Peyer's patch (tissue), 4 donors: ENCODE results near the gene CUBN. TPM values are rescaled to one million over a fixed set of nuclear protein-coding genes. Genes with fewer than 3 reads are reported as not detected.

Source experiments
- DNase-seq, 3 donors: peaks; one replicate each; pipeline ENCODE4 v3.0.0-alpha.2; 2017 to 2019
- H3K27ac ChIP-seq, 4 donors: fragments of 200-600 bp; sonication (generic); one replicate each; pipeline ENCODE4 v1.5.1; 2016 to 2019
- H3K27me3 ChIP-seq, 2 donors: fragments of 200-600 bp; sonication (generic); one replicate each; pipeline ENCODE4 v1.5.1; 2019
- H3K36me3 ChIP-seq, 3 donors: fragments of 200-600 bp; sonication (generic); one replicate each; pipeline ENCODE4 v1.5.1; 2016 to 2019
- H3K4me1 ChIP-seq, 4 donors: fragments of 200-600 bp; sonication (generic); one replicate each; pipeline ENCODE4 v1.5.1; 2016 to 2019
- H3K4me3 ChIP-seq, 4 donors: fragments of 200-600 bp; sonication (generic); 1 replicate in 3 of 4; 2 replicates in 1 of 4; pipeline ENCODE4 v1.5.1; 2016 to 2019; ENCODE audit warnings: mild to moderate bottlenecking in 1 of 4
- H3K9me3 ChIP-seq, 4 donors: fragments of 200-600 bp; sonication (generic); one replicate each; pipeline ENCODE4 v1.5.1; 2016 to 2019; ENCODE audit warnings: mild to moderate bottlenecking in 1 of 4
- POLR2A ChIP-seq, 2 donors: fragments of 450-650 bp; IDR thresholded peaks; one replicate each; pipeline ENCODE4 v1.5.1; 2017; ENCODE audit warnings: antibody characterized with exemption in 2 of 2, mild to moderate bottlenecking in 2 of 2, moderate library complexity in 2 of 2
- total RNA-seq, 4 donors: library from RNA; depleted of rRNA; stranded (reverse); fragments of >200 nt; gene quantifications; one replicate each; pipeline ENCODE4 v1.1.0, GENCODE V29; 2016
- TF ChIP-seq, protein P1 (sequence below), 6 experiments: fragments of 450-650 bp in 4 of 6; fragments of 200-600 bp in 2 of 6; sonication (generic) in 1 of 6; IDR thresholded peaks; one replicate each; pipeline ENCODE4 v1.5.1; 2017 to 2019; ENCODE audit warnings: antibody characterized with exemption in 6 of 6, mild to moderate bottlenecking in 3 of 6, moderate library complexity in 1 of 6

CUBN gene
- total RNA-seq, 4 donors from 2014 or later = 2.5 to 329 (median 126) TPM

GRCh38 chr10:16853201-16853600 lies 276.4 kb downstream of the CUBN start:
- Histone ChIP-seq H3K27me3 (no peaks in the 10 kb centered on the region), H3K27ac (no peak overlapping the region), H3K9me3 (no peaks in the 10 kb centered on the region), H3K4me1 (no peaks in the 10 kb centered on the region), H3K36me3 (no peaks in the 10 kb centered on the region), H3K4me3 (no peak overlapping the region)
- no peak for TF ChIP-seq POLR2A (IDR thresholded peaks at IDR 0.05)
- TF ChIP-seq, protein P1, sequence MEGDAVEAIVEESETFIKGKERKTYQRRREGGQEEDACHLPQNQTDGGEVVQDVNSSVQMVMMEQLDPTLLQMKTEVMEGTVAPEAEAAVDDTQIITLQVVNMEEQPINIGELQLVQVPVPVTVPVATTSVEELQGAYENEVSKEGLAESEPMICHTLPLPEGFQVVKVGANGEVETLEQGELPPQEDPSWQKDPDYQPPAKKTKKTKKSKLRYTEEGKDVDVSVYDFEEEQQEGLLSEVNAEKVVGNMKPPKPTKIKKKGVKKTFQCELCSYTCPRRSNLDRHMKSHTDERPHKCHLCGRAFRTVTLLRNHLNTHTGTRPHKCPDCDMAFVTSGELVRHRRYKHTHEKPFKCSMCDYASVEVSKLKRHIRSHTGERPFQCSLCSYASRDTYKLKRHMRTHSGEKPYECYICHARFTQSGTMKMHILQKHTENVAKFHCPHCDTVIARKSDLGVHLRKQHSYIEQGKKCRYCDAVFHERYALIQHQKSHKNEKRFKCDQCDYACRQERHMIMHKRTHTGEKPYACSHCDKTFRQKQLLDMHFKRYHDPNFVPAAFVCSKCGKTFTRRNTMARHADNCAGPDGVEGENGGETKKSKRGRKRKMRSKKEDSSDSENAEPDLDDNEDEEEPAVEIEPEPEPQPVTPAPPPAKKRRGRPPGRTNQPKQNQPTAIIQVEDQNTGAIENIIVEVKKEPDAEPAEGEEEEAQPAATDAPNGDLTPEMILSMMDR (IDR thresholded peaks at IDR 0.05) = peak in 3 of 6 experiments; percentile 4 to 25 (median 22)
- DNase-seq = no peak

- no peak overlapping the region for H3K27ac ChIP-seq
- no peaks in the 10 kb centered on the region for H3K9me3 ChIP-seq
- H3K36me3 ChIP-seq = no peaks in the 10 kb centered on the region
- no peaks in the 10 kb centered on the region for H3K4me1 ChIP-seq
- no peak overlapping the region for H3K4me3 ChIP-seq
- no peak for DNase-seq
- no peaks in the 10 kb centered on the region for H3K27me3 ChIP-seq
- TF ChIP-seq, protein P1 (IDR thresholded peaks at IDR 0.05) = no peak
- TF ChIP-seq POLR2A (IDR thresholded peaks at IDR 0.05) = no peak
Measured at GRCh38 chr10:16852624-16853023, 277.0 kb downstream of the CUBN start.

- Histone ChIP-seq H3K36me3 (no peaks in the 10 kb centered on the region), H3K4me1 (no peaks in the 10 kb centered on the region), H3K4me3 (no peak overlapping the region), H3K27ac (no peak overlapping the region), H3K9me3 (no peaks in the 10 kb centered on the region), H3K27me3 (no peaks in the 10 kb centered on the region)
- no peak for DNase-seq
- no peak for TF ChIP-seq POLR2A (IDR thresholded peaks at IDR 0.05)
- TF ChIP-seq, protein P1 (IDR thresholded peaks at IDR 0.05) = no peak
Measured at GRCh38 chr10:16848562-16849154, 281.0 kb downstream of the CUBN start.

GRCh38 chr10:16847644-16848043 lies 282.0 kb downstream of the CUBN start:
- H3K9me3 ChIP-seq = no peaks in the 10 kb centered on the region
- TF ChIP-seq POLR2A (IDR thresholded peaks at IDR 0.05) = no peak
- TF ChIP-seq, protein P1 (IDR thresholded peaks at IDR 0.05) = no peak
- no peak for DNase-seq
- no peak overlapping the region for H3K4me3 ChIP-seq
- no peak overlapping the region for H3K27ac ChIP-seq
- H3K27me3 ChIP-seq = no peaks in the 10 kb centered on the region
- no peaks in the 10 kb centered on the region for H3K4me1 ChIP-seq
- no peaks in the 10 kb centered on the region for H3K36me3 ChIP-seq

DNA sequence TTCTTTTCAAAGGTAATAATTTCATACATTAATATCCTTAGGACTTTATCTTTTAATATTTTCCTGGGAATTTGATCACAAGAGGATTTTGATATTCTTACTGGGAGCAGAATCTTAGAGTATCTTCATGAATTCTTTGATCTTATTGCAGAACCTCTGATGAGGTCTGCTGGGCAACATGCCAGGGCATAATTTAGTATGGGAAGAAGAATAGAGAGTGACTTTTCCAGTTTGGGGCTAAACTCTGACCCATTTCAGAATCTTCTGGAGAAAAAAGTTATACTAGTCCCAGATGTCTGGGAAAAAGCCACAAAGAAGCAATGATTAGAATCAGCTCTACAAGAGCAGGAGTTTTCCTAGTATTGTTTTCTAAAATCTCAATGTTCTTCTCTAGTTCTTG lies 284.4 kb downstream of the CUBN start:
- Histone ChIP-seq H3K9me3 (no peaks in the 10 kb centered on the region), H3K27me3 (no peaks in the 10 kb centered on the region), H3K27ac (no peak overlapping the region), H3K36me3 (no peaks in the 10 kb centered on the region), H3K4me3 (no peak overlapping the region), H3K4me1 (no peaks in the 10 kb centered on the region)
- TF ChIP-seq POLR2A (IDR thresholded peaks at IDR 0.05) = no peak
- TF ChIP-seq, protein P1 (IDR thresholded peaks at IDR 0.05) = no peak
- no peak for DNase-seq
